Keratinocyte (primary cell): ENCODE results near the gene CYB5A. TPM values are rescaled to one million over a fixed set of nuclear protein-coding genes. Genes with fewer than 3 reads are reported as not detected.
"Not testable (repeated sequence)": the region's sequence is repeated elsewhere in the genome, so short reads cannot be mapped to it uniquely, and the experiment has no call there.

Experiments used
- DNase-seq: peaks from one replicate; pipeline ENCODE4 v3.0.0-alpha.2; 2011; ENCODE audit warnings: low read depth, missing footprints, low spot score
- FAIRE-seq: peaks from 2 replicates; lab custom pipeline; 2011; peaks lifted over from hg19 to GRCh38; lab: Jason Lieb, UNC
- H2AFZ ChIP-seq: 2 replicates; pipeline ENCODE4 v1.6.0; 2012; ENCODE audit warnings: low read length, control low read depth, inconsistent platforms; ENCODE audit not compliant: control insufficient read depth
- H3K27ac ChIP-seq: 2 replicates; pipeline ENCODE4 v1.5.1; 2011; ENCODE audit warnings: low read length; ENCODE audit not compliant: control insufficient read depth, insufficient read depth
- H3K27me3 ChIP-seq: 3 replicates; pipeline ENCODE4 v1.6.0; 2011; ENCODE audit warnings: low read length; ENCODE audit not compliant: control insufficient read depth, insufficient read depth; ENCODE audit errors: extremely low read depth
- H3K36me3 ChIP-seq, 2 experiments: 2 replicates in 1 of 2; 3 replicates in 1 of 2; pipeline ENCODE4 v1.5.1; 2011; ENCODE audit warnings: low read length in 2 of 2, mild to moderate bottlenecking in 1 of 2; ENCODE audit not compliant: control insufficient read depth in 2 of 2, insufficient read depth in 2 of 2; ENCODE audit errors: extremely low read depth in 1 of 2
- H3K4me1 ChIP-seq: 3 replicates; pipeline ENCODE4 v1.5.1; 2011; ENCODE audit warnings: low read length; ENCODE audit not compliant: control insufficient read depth, insufficient read depth; ENCODE audit errors: extremely low read depth
- H3K4me2 ChIP-seq: 3 replicates; pipeline ENCODE4 v1.6.0; 2011; ENCODE audit warnings: low read depth, low read length; ENCODE audit not compliant: control insufficient read depth, insufficient read depth; ENCODE audit errors: extremely low read depth
- H3K4me3 ChIP-seq, 3 experiments: fragments of 200-600 bp in 1 of 3; sonication (generic) in 1 of 3; 2 replicates in 2 of 3; 3 replicates in 1 of 3; pipeline ENCODE4 v1.5.1; 2011 to 2016; ENCODE audit warnings: low read length in 3 of 3, mild to moderate bottlenecking in 3 of 3, control low read depth in 2 of 3, inconsistent platforms in 1 of 3, low read depth in 1 of 3, mixed read lengths in 1 of 3, mixed run types in 1 of 3, moderate library complexity in 1 of 3; ENCODE audit not compliant: control insufficient read depth in 2 of 3, insufficient read depth in 2 of 3; ENCODE audit errors: extremely low read depth in 1 of 3
- H3K79me2 ChIP-seq: 2 replicates; pipeline ENCODE4 v1.6.0; 2012; ENCODE audit warnings: low read length; ENCODE audit not compliant: control insufficient read depth, insufficient read depth
- H3K9ac ChIP-seq: 3 replicates; pipeline ENCODE4 v1.6.0; 2011; ENCODE audit warnings: low read length; ENCODE audit not compliant: control insufficient read depth, insufficient read depth; ENCODE audit errors: extremely low read depth
- H3K9me1 ChIP-seq: 3 replicates; pipeline ENCODE4 v1.6.0; 2011; ENCODE audit warnings: low read length; ENCODE audit not compliant: control insufficient read depth, insufficient read depth; ENCODE audit errors: extremely low read depth
- H3K9me3 ChIP-seq: 2 replicates; pipeline ENCODE4 v1.5.1; 2012; ENCODE audit warnings: low read depth, low read length; ENCODE audit not compliant: control insufficient read depth
- H4K20me1 ChIP-seq: 3 replicates; pipeline ENCODE4 v1.6.0; 2011; ENCODE audit warnings: low read length; ENCODE audit not compliant: control insufficient read depth, insufficient read depth; ENCODE audit errors: extremely low read depth
- CTCF ChIP-seq, 3 experiments: IDR thresholded peaks in 1 of 3; conservative IDR thresholded peaks in 1 of 3; optimal IDR thresholded peaks in 1 of 3; 2 replicates in 2 of 3; 3 replicates in 1 of 3; pipeline versions ENCODE3 to v1.5.1; 2011; ENCODE audit warnings: low read length in 3 of 3, mild to moderate bottlenecking in 3 of 3, moderate library complexity in 2 of 3, control low read depth in 1 of 3, inconsistent platforms in 1 of 3; ENCODE audit not compliant: insufficient read depth in 2 of 3; ENCODE audit errors: extremely low read depth in 1 of 3
- EZH2 ChIP-seq: IDR thresholded peaks from one replicate; pipeline ENCODE4 v1.6.1; 2012; ENCODE audit warnings: inconsistent platforms, mild to moderate bottlenecking, low read length, moderate library complexity
- dilution Hi-C: fragments of 300-500 bp; cut with MboI; formaldehyde crosslinking; loops from one replicate; pipeline ENCODE4 v1.7.0; 2020; ENCODE audit warnings: low sequenced_read_pairs; ENCODE audit not compliant: extremely low pct_ligation_motif_present
- polyA plus RNA-seq, 5 experiments: library from polyadenylated mRNA; depleted of rRNA in 3 of 5; stranded (reverse) in 3 of 5; stranded (forward) in 1 of 5; unstranded in 1 of 5; fragments of >200 nt; gene quantifications; 1 replicate in 1 of 5; 2 replicates in 3 of 5; 3 replicates in 1 of 5; pipeline versions ENCODE4 v1.2.1 to v1.2.3, GENCODE V29; 2011 to 2012; ENCODE audit warnings: missing spikeins in 2 of 5, low read depth in 1 of 5, low replicate concordance in 1 of 5

CYB5A gene
- polyA plus RNA-seq, 1 donor (not counting 4 experiments of a cell fraction or from before 2014, with no cell fraction given), result 49.4 TPM

GRCh38 chr18:74328206-74328605, 36.4 kb upstream of the CYB5A start:
- Histone ChIP-seq H4K20me1 (no peaks in the 10 kb centered on the region), H3K9ac (no peak overlapping the region), H3K9me3 (no peaks in the 10 kb centered on the region), H3K4me2 (no peak overlapping the region), H3K27ac (no peak overlapping the region), H3K27me3 (no peaks in the 10 kb centered on the region), H3K4me1 (no peaks in the 10 kb centered on the region), H3K4me3 (no peak overlapping the region), H3K36me3 (no peaks in the 10 kb centered on the region), H3K9me1 (no peaks in the 10 kb centered on the region), H3K79me2 (no peaks in the 10 kb centered on the region), H2AFZ (no peak overlapping the region)
- dilution Hi-C loops, result no loop called here
- DNase-seq (no peak), FAIRE-seq (no peak)
- no peak for TF ChIP-seq EZH2
- TF ChIP-seq CTCF (optimal IDR thresholded peaks at IDR 0.05 in 1 of 3, IDR thresholded peaks at IDR 0.05 in 1 of 3, conservative IDR thresholded peaks at IDR 0.05 in 1 of 3; ENCODE audit: extremely low read depth in 1 of 3, insufficient read depth in 2 of 3, low read length in 3 of 3), result no peak

- H3K9ac ChIP-seq, H3K27me3 ChIP-seq, H3K79me2 ChIP-seq, H3K9me3 ChIP-seq, H4K20me1 ChIP-seq, DNase-seq, H3K27ac ChIP-seq, H3K4me3 ChIP-seq, H3K9me1 ChIP-seq, H3K4me1 ChIP-seq, FAIRE-seq, dilution Hi-C loops, H3K36me3 ChIP-seq, H3K4me2 ChIP-seq, H2AFZ ChIP-seq: not testable (repeated sequence)
Measured at GRCh38 chr18:74326791-74327190, 35.0 kb upstream of the CYB5A start.

- dilution Hi-C loops, result no loop called here
- DNase-seq, result no peak
- FAIRE-seq, result no peak
- H3K36me3 ChIP-seq, result no peaks in the 10 kb centered on the region
- no peak overlapping the region for H3K27ac ChIP-seq
- no peak for TF ChIP-seq EZH2
- H3K9me3 ChIP-seq, result no peaks in the 10 kb centered on the region
- no peaks in the 10 kb centered on the region for H3K79me2 ChIP-seq
- H3K9ac ChIP-seq, result no peak overlapping the region
- H2AFZ ChIP-seq, result no peak overlapping the region
- no peaks in the 10 kb centered on the region for H3K9me1 ChIP-seq
- H3K27me3 ChIP-seq, result no peaks in the 10 kb centered on the region
- H3K4me3 ChIP-seq, result no peak overlapping the region
- no peak overlapping the region for H3K4me2 ChIP-seq
- no peaks in the 10 kb centered on the region for H4K20me1 ChIP-seq
- no peaks in the 10 kb centered on the region for H3K4me1 ChIP-seq
Measured at GRCh38 chr18:74326231-74326630, 34.5 kb upstream of the CYB5A start.
